GM18868 (cell line): ENCODE results near the gene ST6GALNAC1.
"Not testable (repeated sequence)": the region's sequence is repeated elsewhere in the genome, so short reads cannot be mapped to it uniquely, and the experiment has no call there.

ENCODE experiments used
- ATAC-seq: cut with Tn5 transposase; IDR thresholded peaks from one replicate; pipeline ENCODE4 v1.9.1; 2021; ENCODE audit warnings: mild to moderate bottlenecking, moderate library complexity; ENCODE audit not compliant: unreplicated experiment

Gene ST6GALNAC1

DNA sequence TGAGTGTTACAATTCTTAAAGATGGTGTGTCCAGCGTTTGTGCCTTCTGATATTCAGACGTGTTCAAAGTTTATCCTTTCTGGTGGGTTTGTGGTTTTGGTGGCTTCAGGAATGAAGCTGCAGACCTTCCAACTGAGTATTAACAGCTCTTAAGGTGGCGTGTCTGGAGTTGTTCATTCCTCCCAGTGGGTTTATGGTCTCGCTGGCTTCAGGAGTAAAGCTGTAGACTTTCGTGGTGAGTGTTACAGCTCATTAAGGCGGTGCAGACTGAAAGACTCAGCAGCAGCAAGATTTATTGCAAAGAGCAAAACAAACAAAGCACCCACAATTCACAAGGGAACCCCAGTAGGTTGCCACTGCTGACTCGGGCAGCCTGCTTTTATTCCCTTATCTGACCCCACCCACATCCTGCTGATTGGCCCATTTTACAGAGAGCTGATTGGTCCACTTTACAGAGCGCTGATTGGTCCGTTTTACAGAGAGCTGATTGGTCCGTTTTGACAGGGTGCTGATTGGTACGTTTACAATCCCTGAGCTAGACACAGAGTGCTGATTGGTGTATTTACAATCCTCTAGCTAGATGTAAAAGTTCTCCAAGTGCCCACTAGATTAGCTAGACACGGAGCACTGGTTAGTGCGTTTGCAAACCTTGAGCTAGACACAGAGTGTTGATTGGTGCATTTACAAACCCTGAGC lies 29.3 kb downstream of the ST6GALNAC1 start:
- ATAC-seq: not testable (repeated sequence)

DNA sequence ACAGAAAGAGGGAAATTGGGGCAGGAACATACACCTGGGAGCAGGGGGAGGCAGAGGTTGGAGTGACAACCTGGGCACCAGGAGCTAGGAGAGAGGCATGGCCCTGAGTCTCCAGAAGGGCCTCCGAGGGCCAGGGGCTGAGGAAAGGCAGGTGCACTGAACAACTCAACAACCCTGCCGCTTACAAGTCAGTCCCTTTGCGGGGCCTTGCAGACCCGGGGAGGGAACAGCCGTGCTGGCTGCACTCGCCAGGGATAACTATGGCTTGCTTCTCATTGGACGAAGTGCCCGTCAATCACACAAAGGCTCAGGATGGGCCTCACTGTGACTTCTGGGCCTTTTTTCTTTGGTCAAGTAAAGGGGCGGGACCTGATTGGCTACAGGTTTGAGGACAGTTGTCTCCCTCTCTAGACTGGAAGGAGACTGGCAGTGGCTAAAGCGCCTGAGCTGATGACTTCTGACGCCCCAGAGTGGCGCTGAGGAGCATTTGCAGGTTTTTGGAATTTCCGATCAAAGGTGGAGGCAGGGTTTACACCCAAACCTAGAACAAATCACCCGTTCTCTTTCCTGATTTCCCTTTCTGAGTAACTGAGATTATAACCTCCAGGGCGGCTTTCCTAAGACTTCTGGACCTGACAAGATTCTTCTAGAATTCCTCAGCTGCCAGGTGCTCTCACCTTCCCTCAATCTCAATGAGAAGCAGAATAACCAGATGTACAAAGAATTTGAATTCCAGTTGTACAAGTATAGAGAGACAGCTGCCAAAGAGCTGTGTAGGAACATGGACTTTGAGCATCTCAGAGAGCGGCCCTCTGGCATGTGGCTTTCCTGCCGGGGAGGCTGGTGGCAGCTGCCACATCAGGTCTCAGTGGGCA lies 30.3 kb downstream of the ST6GALNAC1 start:
- ATAC-seq: no peak

DNA sequence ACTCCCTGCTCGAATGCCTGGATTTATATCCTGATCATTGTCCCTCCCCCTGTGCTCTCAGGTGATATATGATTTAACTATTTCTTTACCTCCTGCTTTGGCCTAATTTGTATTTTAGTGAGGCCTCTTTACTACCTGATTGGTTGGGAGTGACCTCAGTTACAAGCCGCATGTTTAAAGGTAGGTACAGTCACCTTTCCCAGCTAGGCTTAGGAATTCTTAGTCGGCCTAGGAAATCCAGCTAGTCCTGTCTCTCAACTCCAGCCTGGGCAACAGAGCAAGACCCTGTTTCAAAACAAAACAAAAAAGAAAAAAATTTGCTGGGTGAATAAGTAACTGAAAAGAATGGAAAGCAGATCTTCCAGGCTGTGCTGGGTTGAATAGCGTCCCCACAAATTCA lies 31.1 kb downstream of the ST6GALNAC1 start:
- ATAC-seq: no peak

GRCh38 chr17:76611758-76612157 lies 31.8 kb downstream of the ST6GALNAC1 start:
- no peak for ATAC-seq

- ATAC-seq: not testable (repeated sequence)
These were observed 32.3 kb downstream of the ST6GALNAC1 start for GRCh38 chr17:76611080-76611749.

DNA sequence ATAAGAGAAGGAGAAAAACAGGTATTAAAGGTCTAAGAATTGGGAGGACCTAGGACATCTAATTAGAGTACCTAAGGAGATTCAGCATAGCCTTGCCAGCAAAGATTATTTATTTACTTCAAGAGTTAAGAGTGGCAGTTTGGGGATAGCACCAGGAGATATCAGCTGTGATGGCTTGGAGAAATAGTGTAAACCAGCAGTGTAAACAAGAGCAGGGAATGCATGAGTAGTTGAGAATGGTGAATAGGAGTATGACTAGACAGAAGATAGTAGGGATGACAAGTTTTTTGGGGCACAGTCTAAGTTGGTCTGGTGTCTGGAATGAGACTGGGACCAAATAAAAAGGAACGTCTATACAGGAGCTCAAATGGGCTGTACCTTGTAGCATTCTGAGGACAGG lies 36.9 kb downstream of the ST6GALNAC1 start:
- not testable (repeated sequence) for ATAC-seq

- ATAC-seq: no peak
These were observed 42.5 kb downstream of the ST6GALNAC1 start for GRCh38 chr17:76601065-76601464.

DNA sequence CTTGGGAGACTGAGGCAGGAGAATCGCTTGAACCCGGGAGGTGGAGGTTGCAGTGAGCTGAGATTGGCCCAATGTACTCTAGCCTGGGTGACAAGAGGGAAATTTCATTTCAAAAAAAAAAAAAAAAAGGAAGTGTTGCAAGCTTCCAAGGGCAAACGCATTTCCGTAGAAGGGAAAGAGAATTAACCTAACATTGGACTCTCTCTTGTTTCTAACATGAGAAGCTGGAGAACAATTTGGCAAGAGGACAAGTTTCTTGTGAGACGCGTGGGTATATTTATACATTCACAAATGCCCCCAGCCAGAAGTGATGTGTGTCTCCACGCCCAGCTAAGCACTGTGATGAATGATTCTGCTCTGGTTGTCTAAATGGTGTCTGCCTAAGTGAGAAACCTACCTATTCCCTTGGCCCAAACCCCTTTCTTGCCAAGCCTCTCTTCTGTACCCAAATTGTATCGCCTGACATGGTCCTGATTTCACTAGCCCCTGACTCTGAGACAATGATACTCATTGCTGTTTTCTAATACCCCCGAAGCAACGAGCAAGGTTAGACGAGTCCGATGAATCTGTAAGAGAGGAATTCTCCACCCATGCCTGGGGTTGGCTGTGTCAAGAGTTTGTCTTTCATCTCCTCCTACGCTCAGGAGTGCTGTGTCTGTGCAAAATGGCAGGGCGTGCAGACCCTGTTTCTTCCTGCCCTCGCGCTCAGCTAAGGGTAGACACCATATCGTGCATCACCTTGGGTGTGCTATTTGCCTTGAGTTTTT lies 43.7 kb downstream of the ST6GALNAC1 start:
- no peak for ATAC-seq

GRCh38 chr17:76598004-76598439 lies 45.5 kb downstream of the ST6GALNAC1 start:
- no peak for ATAC-seq

- no peak for ATAC-seq
These were observed 46.2 kb downstream of the ST6GALNAC1 start for GRCh38 chr17:76597156-76598003.

DNA sequence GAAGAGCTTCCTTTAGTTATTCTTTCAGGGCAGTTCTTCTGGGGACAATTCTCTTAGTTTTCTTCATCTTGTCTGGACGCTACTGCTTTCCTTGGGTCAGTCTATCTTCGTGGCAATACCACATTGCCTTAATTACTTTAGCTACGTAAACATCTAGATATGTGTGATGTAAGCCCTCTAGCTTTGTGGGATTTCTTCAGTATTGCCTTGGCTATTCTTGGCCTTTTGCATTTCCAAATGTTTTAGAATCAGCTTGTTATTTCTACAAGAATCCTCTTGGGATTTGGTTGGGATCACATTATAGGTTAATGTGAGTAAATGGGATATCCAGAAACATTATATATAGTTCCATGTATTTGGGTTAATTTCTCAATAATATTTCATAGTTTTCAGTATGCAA lies 48.9 kb downstream of the ST6GALNAC1 start:
- no peak for ATAC-seq

- no peak for ATAC-seq
These were observed 49.6 kb downstream of the ST6GALNAC1 start for GRCh38 chr17:76593959-76594358.

- no peak for ATAC-seq
These were observed 50.2 kb downstream of the ST6GALNAC1 start for GRCh38 chr17:76593384-76593826.

- ATAC-seq: no peak
These were observed 55.4 kb downstream of the ST6GALNAC1 start for GRCh38 chr17:76588182-76588581.

DNA sequence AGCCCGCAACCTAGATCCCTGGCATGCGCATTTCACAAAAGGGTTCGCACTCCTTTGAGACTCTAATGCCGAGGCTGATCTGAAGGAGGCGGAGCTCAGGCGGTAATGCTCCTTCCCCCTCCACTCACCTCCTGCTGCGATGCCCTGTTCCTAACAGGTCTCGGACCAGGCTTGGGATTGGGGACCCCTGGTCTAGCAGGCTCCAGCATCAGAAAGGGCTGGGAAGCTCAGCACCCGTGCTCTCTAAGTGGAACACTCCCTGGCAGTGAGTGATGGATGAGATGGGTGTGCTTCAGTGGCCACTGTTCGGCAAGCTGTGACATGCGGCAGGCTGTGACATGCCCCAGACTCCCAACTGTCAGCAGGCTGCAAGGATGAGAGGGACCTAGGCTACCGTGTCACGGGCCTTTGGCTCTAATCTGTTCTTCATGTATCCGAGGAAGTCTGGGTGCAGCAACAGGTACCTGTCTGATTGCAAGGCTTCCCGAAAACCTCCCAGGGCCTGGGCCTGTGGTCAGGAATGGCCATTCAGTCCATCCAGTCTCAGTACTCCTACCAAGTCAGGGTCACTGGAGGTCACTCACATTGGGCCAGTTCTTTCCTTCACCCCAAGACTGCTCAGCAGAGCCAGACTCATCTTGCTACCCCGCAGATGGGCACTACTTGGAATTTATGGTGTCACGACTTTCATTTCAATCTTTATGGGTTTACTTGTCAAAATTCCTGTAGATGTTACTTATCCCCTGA lies 56.6 kb downstream of the ST6GALNAC1 start:
- no peak for ATAC-seq

GRCh38 chr17:76585649-76586593 lies 57.6 kb downstream of the ST6GALNAC1 start, which contains the start of gene ST6GALNAC2:
Gene ST6GALNAC2 (minus strand): TSS chr17:76585860. CDS start chr17:76585808, 52 bp downstream.
- ATAC-seq: no peak

- no peak for ATAC-seq
These were observed 58.4 kb downstream of the ST6GALNAC1 start for GRCh38 chr17:76585033-76585648.
